Globus pallidus (tissue), 1 donor: Measurements from ENCODE around the gene AGPAT3.
A peak's percentile ranks its signal among the peaks of the same experiment; 100 is the strongest.

Experiments used
- DNase-seq: peaks from one replicate; pipeline ENCODE4 v3.0.0-alpha.2; 2015; ENCODE audit warnings: low spot score

AGPAT3 gene

GRCh38 chr21:43937891-43938309 is 72.9 kb downstream of the AGPAT3 start:
- no peak for DNase-seq

GRCh38 chr21:43938751-43939442 is 73.9 kb downstream of the AGPAT3 start:
- DNase-seq: peak; percentile 79

DNA sequence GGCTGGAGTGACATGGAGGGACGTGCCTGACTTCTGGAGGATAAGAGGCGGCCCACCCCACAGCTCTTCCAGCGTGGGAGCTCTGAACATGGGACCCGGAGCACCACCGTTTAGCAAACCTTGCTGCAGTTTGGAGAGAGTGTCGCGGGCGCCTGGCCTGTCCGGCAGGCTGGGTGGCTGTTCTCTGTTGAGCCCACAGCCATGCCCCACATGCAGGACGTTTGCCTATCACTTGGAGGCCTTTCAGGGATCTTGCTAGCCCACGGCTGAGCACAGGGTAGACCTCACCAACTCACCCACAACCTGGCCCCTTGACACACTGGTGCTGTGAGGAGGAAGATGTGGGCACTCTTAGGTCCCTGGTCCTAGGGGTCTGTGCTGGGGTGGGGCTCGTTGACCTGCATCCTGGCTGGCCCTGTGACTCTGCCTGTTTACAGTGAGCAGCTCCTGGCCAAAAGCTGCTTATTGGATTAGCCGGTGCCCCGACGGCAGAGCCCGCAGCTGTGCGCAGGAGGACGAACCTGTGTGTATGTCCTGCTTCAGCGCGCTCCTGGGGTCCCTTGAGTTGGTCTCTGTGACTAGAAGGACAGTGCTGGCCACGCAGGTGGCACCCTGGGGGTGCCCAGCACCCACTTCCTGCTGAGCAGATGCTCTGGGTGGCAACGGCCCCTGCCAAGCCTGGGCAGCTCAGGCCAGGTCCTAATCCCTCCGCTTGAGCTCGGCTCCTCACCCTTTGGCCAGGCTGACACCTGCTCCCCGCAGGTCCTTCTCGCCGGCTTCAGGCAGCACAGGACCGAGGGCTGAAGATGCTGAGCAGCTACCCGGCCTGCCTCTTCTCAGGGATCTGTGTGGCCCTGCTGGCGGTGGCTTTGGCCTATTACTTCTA is 74.7 kb downstream of the AGPAT3 start:
- DNase-seq: no peak

GRCh38 chr21:43940329-43941050 is 75.5 kb downstream of the AGPAT3 start:
- DNase-seq: no peak

DNA sequence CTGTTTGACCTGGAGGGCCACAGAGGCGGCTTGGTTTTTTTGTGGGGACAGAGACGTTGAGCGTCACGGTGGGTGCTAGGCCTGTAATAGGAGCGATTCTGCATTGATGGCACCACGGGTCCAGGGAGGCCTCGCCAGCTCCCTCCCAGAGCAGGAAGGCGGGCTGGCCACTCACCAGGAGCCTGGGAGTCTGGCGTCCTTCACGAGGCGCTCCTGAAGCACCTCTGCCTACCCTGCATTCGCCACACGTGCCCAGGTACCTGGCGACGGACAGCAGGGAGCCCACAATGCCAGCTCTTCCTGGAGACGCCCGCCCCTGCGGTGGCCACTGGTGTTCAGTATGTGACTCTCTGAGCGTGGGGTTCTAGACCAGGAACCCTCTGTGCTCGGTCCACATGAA is 77.2 kb downstream of the AGPAT3 start:
- DNase-seq: no peak

DNA sequence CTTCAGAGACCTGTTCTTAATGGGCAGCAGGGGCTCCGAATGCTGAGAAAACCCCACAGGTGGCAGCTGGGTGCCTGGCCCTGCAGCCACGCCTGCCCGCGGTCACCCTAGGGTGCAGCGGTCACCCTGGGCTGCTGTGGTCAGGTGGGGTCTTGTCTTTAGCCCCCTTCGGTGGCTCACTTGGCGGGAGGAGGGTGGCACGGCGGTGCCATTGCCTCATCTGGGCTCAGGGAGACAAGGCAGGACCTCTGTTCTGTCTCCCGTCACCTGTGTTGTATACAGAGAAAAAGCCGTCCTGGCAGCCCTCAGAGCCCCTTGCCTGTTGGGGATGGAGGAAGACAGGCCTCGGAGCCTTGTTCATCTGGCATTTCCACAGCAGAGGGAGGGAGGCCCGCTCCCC is 77.6 kb downstream of the AGPAT3 start:
- DNase-seq: no peak

GRCh38 chr21:43943512-43944077 is 78.6 kb downstream of the AGPAT3 start:
- no peak for DNase-seq

GRCh38 chr21:43944078-43944633 is 79.1 kb downstream of the AGPAT3 start:
- no peak for DNase-seq

- no peak for DNase-seq
Measured at GRCh38 chr21:43944757-43945156, 79.7 kb downstream of the AGPAT3 start.

DNA sequence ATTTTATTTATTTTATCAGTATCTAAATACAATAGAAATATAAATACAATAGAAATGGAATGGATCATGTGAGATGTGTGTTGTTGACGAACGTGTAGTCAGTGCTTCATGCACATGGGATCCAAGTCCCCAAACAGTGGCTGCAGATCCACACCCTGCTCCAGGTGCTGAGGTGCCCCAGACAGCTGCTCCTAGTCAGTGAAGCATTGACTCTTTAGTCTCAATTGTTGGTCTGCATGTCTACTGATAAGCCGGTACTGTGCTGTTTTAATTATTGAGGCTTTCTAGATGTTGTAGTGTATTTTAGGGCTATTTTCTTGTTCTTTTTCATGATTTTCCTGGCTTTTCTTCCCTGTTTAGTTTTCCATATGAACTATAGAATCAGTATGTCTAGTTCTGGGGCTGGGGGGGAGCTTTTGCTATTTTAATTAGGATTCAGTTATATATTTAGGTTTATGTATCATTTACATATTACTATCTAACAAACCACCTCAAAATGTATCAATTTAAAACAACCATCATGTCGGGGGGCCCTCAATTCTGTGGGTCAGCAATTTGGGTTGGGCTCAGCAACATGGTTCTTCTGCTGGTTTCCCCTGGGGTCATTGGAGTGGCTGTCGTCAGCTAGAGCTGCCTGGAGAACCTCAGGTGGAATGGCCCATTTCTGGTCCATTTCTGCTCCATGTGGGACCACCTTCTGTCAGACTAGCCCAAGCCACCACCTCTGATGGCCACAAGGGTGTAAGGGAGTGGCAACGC is 83.9 kb downstream of the AGPAT3 start:
- no peak for DNase-seq

DNA sequence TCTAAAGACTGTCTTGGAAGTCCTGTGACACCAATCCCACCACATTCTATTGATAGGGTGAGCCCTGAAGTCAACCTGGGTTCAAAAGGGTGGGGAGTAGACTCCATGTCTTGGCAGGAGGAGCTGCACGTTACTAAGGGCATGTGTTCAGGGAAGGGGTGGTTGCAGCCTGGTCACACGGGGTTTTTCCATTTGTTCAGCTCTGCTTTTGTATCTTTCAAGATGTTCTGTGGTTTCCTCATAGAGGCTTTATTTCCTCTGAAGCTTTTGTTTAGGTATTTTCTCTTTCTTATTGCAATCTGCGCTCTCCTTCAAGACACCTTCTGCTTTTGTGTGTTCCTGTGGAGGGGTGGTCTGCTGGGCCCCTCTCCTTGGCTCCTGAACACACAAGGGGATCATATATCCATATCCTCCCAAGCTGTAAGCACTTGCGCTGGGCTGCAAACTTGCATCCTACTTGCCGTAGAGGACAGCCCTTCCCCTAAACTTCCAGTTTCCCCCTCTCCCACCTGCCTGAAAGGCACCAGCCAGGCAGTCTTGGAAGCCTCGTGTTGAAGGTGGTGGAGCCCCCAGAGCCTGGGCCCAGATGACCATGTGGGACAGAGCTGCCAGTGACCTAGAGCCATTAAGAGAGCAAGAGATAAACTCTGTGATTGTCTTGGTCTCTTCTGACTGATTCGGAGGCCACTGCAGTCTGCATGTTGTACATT is 84.6 kb downstream of the AGPAT3 start:
- no peak for DNase-seq

DNA sequence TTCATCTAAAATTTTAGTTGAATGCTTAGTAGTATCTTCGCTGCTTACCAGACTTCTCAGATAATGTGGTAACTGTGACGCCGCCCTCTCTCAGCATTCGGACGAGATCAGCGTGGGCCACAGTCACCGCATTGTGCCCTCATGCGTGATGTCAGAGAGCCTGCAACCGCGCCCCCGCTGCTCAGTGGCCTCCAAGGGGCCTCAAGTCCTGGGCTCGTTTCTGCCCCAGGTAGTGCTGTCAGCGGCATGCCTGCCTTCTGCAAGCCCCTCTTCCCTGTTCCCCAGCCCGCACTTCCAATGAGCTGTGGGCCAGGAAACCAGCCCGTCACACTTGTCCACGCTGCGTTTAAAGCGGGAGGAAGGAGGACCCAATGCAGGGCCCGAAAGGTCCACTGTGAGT is 85.5 kb downstream of the AGPAT3 start:
- DNase-seq: no peak

DNA sequence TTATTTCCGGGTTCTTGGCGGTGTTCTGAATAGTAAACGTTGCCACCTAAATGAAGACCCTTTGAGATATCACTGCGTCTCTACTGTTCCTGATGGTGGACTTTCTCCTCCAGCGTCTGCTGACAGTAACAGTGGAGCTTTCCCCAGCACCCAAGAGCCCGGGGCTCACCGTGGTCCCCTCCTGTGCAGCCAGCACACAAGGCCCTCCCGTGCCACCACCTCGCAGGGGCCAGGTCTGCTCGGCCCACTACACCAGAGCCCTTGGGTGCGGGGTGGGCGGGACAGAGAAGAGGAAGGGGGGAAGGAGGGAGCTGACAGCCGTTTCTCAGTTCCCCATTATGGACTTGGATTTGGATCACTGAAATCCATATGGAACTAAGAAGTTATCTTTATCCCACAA is 85.9 kb downstream of the AGPAT3 start:
- DNase-seq: no peak

DNA sequence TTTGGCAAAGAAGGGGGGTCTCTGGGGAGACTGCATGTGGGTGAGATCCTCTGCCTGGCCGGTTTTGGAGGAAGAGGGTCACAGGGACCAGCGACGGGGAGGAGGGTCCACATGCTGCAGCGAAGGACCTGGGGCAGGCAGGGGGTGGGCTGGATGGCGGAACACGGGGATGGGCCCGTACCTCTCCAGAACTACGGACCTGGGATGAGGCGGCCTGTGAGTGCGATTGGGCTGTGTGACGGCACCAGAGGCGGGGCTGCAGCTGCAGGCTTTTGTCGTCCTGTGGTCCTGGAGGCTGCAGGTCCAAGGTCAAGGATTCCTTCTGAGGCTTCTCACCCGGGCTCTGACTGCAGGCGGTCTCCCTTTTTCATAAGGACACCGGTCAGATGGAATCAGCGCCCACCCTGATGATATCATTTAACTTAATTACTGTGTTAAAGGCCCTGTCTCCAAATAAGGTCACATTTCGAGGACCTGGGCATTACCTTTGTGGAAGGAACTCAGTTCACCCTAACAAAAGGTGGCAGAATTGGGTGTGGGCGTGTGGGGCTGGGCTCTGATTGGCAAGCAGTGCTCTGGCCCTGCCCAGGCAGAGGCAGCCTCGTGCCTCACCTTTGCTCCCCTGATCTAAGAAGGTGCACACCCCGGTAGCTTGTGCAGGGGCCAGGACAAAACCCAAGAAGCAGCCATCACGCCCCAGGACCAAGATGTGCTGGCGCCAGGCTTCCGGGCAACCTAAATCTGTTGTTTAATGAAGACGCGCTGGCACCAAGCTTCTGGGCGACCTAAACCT is 87.1 kb downstream of the AGPAT3 start:
- no peak for DNase-seq

- no peak for DNase-seq
Measured at GRCh38 chr21:43953021-43953420, 88.0 kb downstream of the AGPAT3 start.

DNA sequence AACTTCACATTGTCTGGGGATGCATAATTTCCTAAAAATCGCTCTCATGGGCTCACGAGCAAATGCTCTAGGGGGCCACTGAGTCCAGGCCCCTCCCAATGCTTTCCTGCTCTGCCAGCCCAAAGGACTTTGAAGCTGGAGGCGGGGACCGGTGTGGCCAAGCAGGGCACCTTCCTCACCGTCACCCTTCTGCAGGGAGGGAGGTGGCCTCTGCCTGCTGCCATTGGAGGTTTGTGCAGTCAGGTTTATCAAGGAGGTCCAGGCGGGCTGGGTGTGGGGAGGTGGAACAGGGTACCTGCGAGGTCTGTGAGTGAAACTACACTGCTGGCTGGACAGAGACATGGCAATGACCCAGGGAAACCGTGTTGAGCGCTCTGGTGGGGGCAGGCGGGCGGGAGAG is 89.0 kb downstream of the AGPAT3 start:
- no peak for DNase-seq

DNA sequence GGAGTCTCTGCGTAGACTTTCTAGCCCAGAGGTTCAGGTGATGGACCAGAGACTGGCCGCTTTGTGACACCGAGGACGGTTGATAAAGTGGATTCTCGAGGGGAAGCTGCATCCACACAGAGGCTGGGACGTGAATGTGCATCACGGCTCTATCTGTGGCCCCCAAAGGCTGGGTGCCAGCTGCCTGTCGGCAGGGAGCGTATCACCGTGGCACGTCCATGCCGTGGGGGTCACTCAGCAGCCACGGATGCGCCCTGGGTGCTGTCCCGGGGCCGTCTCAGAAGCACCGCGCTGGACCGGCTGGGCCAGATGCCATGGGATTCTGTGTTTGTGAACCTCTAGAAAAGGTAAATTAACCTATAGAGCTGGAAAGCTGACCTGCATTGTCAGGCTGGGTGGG is 89.9 kb downstream of the AGPAT3 start:
- DNase-seq: no peak

DNA sequence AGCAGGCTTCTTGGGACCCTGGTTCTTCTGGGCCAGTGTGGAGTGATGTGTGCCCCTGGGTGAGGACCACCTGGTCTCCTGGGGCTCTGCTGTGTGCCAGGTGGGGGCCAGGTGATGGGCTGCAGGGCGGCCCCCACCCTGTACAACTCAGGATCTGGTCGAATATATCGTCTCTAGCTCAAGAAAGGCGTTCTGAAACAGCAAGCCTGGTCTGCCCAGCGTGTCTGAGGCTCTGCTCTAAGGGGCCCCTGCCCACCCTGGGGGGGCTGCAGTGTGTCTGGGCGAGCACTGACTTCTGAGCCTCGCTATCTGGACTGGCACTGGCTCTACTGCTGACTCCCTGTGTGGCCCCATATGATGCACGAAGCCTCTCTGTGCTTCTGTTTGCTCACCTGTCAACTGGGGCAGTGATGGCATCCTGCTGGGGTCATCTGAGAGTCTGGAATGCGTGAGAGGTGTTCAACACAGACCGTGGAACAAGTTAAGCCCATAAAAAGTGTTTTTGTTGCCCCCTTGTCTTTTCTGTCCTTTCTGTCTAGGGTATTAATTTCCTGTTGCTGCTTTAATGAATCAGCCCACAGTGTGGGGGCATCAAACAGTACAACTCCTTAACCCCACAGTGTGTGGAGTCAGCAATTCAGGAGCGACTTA is 91.1 kb downstream of the AGPAT3 start:
- DNase-seq: no peak

- DNase-seq: no peak
Measured at GRCh38 chr21:43956670-43957035, 91.6 kb downstream of the AGPAT3 start.
